GM12875 (cell line): ENCODE data around the gene SH3RF2.

ENCODE experiments used
- H3K4me3 ChIP-seq: one replicate; pipeline ENCODE4 v1.5.1; 2011; ENCODE audit warnings: low read depth, low read length, control low read depth
- TF ChIP-seq, protein P1 (sequence below): IDR thresholded peaks from 2 replicates; pipeline ENCODE4 v1.5.1; 2011; ENCODE audit warnings: low read depth, mild to moderate bottlenecking, control low read depth, inconsistent platforms, low read length, moderate library complexity, borderline replicate concordance; ENCODE audit not compliant: insufficient read depth

The SH3RF2 gene

DNA sequence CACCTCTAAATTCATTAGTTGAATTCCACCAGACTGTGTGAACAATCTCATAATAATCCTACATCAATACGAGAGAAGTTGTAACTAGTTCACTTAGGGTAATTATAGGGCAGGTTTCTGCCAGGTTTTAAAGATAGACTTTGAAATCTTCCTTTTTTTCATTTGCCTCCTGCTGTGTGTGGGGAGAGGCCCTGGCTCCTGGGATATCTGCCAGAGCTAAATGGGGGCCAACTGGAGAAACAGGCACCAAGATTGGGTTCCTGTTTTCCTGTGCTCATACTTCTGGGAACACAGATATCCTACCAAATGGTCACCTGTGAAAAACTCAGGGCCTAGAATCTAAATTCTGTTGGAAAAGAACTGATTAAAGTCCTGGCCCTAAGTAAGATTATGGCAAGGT, 42.3 kb downstream of the SH3RF2 start:
- TF ChIP-seq, protein P1, sequence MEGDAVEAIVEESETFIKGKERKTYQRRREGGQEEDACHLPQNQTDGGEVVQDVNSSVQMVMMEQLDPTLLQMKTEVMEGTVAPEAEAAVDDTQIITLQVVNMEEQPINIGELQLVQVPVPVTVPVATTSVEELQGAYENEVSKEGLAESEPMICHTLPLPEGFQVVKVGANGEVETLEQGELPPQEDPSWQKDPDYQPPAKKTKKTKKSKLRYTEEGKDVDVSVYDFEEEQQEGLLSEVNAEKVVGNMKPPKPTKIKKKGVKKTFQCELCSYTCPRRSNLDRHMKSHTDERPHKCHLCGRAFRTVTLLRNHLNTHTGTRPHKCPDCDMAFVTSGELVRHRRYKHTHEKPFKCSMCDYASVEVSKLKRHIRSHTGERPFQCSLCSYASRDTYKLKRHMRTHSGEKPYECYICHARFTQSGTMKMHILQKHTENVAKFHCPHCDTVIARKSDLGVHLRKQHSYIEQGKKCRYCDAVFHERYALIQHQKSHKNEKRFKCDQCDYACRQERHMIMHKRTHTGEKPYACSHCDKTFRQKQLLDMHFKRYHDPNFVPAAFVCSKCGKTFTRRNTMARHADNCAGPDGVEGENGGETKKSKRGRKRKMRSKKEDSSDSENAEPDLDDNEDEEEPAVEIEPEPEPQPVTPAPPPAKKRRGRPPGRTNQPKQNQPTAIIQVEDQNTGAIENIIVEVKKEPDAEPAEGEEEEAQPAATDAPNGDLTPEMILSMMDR, result no peak

DNA sequence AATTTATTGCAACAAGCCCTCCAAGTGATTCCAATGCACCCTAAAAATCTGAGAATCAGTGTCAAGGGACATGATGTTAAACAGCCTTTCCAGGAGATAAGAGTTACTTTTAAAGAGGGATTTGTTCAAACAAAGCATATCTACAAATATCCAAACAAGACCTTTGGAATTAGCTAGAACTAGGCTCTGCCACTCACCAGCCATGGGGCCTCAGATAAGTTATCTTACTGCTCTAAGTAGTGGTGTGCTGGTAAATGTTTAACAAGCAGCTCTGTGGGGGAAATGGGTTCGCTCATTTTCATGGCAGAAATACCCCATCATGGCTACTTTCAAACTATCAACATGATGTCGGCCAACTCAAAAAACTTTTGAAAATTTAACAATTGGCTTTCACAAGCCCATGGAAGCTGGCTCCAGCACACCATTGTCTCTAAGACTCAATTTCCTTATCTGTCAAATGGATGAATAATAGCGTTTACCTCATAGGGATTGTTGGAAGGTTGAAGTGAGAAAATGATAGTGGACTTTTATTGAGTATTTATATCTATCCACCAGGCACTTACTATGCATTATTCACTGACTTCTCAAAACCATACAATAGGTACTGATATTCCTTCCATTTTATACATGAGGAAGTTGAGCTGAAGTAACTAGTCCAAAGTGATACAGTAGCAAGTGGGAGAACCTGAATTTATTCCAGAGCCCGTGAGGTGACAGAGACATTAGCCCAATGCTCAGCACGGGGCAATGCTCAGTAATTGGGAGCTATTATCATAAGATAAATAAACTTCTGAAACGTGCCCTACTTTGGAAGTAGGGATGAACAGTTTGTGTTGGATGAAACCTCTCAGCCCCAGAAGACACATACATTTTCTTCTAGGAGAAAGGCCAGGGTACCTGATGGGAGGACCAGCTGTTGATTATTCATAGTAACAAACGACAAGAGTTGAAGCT, 43.2 kb downstream of the SH3RF2 start:
- TF ChIP-seq, protein P1, result no peak
- no peak overlapping the region for H3K4me3 ChIP-seq

More for the DNA sequence above, 42.3 kb downstream of the SH3RF2 start:
- H3K4me3 ChIP-seq, result no peak overlapping the region

DNA sequence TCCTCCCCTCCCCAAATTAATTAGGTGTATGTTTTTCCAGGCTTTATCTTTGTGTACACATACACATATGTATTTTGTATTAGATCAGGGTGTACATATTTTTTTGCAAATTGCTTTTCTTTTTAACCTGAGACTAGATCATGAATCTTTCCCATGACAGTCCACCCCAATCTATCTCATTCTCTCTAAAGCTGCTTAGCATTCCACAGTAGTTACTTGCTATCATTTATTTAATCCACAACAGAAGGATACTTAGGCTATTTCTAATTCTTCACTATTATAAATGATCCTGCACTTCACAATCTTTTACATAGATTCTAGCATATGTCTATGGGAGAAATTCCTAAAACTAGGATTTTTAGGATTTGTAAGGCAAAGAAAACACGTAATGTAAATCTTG, 43.9 kb downstream of the SH3RF2 start:
- TF ChIP-seq, protein P1, result no peak
- no peak overlapping the region for H3K4me3 ChIP-seq

DNA sequence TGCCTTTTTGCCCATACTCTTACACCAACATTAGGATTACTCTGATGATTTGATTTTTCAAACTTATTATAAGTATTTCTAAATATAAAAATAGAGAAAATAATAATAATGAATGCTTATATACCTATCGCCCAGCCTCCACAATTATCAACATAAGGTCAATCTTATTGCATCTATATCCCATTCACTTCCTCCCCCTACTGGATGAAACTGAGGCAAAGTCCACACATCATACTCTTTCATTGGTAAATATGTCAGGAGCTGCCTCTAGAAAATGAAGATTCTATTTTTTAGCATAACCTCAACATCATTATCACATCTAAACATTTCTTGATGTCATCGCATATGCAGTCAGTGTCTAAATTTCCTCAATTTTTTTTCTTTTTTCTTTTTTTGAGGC, 44.3 kb downstream of the SH3RF2 start:
- TF ChIP-seq, protein P1, result no peak
- H3K4me3 ChIP-seq, result no peak overlapping the region

DNA sequence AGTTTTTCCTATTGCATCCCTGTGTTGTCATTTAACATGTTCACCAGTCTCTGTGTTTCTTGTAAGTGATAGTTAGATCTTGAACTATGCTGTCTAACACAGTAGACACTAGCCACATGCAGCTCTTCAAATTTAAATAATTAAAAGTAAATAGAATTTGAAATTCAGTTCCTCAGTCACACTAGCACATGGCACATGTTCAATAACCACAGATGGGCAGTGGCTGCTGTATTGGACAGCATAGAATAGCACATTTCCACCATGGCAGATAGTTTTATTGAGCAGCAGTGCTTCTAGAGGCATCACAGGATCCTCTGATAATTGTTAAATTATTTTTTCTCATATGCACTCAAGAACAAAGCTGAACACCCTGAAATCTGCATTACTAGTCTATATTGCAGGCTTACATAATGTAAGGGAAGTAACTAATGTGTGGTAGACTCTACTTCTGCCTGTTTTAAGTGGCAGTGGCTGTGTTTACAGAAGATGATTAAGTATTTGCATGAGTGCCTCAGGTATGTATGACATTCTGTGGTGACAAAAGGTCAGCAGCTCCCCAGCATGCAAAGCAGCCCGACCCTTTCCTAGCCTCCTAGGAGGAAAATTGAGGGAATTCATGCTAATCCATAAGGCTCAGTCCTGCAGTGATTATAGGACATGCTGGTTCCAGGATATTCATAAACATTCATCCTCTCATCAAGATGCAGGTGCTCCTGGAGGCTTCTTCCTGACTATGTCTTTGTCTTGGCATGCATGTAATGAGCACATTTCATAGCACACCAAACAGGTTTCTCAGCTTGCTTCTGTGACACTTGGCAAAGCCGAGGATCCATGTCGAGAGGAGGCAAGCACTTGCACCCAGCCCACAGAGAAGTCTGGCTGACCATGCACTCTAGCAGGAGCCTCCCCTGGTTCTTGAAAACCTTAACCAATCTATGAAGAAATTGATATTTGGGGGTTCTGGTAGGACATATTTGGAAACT, 45.5 kb downstream of the SH3RF2 start:
- no peak overlapping the region for H3K4me3 ChIP-seq
- TF ChIP-seq, protein P1, result no peak

DNA sequence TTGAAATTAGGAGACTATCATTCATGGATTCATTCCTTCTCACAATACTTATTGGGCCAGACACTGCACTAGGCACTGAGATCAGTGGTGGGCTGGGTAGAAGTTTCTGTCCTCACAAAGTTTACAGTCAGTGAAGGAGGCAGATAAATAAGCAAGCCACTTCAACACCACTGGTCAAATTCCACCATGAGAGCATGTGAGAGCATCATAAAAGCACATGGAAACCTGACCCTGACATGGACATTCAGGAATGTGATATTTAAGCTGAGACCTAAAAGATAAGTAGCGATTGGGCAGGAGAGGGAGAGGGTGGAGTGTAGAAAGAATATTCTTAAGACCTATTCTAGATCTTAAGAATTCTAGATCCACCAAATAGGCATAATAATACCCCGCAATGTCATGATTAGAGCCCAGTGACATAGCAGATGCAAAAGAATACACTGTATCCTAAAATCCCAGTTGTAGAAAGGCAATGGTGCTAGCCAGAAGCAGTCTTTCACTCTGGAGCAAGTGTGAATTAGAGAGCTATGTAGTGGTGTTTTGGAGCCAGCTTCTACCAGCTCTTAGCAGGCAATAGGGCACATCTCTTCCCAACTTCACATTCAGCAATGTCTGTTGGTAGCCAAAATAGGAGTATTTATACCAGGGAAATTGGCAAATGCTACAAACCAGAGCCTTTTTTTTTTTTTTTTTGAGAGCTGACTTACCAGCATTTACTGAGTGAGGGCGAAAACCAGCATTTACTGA, 46.4 kb downstream of the SH3RF2 start:
- TF ChIP-seq, protein P1, result no peak
- no peak overlapping the region for H3K4me3 ChIP-seq
